Retinal pigment epithelial cell (primary cell): ENCODE data around the gene CST9.

Experiments used
- DNase-seq: peaks from one replicate; pipeline ENCODE4 v3.0.0-alpha.2; 2010; ENCODE audit warnings: low read depth
- H3K4me3 ChIP-seq: 2 replicates; pipeline ENCODE4 v1.5.1; 2011; ENCODE audit warnings: mild to moderate bottlenecking, low read length, control low read depth, moderate library complexity
- TF ChIP-seq, protein P1 (sequence below): conservative IDR thresholded peaks from 2 replicates; pipeline ENCODE4 v1.5.1; 2011; ENCODE audit warnings: low read depth, low read length, control low read depth, inconsistent platforms

Gene CST9

DNA sequence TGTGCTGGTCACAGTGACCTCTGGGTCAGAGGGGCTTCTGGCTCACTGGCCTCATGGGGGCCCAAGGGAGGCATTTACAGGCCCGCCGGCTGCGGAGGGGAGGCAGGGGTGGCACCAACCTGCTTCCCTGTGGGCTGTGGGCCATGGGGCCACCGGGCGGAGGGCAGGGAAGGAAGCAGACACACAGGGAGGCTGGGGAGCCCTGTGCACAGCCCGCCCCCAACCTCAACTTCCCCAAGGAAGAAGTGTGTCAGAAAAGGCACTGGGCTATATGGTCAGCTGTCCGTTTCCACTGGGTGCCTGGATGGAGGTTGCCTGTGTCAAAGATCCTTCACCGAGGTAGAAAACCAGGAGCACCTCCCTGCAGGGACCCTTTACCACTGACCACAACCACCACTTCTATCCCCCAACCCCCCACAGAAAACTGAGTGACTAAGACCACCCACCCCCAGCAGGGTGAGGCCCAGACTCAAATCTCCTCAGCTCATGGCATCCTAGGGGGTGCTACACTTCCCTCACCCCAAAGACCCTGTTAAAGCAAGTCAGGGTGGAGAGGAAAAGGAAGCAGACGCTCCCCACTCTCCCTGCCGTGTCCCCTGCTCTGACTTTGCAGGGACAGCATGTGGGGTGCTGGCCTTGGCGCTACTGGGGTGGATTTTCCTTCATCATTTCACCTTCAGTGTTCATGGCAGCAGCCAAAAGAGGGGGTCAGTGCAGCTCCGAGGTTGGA is 26.4 kb upstream of the CST9 start:
- TF ChIP-seq, protein P1, sequence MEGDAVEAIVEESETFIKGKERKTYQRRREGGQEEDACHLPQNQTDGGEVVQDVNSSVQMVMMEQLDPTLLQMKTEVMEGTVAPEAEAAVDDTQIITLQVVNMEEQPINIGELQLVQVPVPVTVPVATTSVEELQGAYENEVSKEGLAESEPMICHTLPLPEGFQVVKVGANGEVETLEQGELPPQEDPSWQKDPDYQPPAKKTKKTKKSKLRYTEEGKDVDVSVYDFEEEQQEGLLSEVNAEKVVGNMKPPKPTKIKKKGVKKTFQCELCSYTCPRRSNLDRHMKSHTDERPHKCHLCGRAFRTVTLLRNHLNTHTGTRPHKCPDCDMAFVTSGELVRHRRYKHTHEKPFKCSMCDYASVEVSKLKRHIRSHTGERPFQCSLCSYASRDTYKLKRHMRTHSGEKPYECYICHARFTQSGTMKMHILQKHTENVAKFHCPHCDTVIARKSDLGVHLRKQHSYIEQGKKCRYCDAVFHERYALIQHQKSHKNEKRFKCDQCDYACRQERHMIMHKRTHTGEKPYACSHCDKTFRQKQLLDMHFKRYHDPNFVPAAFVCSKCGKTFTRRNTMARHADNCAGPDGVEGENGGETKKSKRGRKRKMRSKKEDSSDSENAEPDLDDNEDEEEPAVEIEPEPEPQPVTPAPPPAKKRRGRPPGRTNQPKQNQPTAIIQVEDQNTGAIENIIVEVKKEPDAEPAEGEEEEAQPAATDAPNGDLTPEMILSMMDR = no peak
- H3K4me3 ChIP-seq = no peak overlapping the region
- DNase-seq = no peak

GRCh38 chr20:23631226-23631822 is 25.6 kb upstream of the CST9 start:
- no peak for DNase-seq
- TF ChIP-seq, protein P1 = no peak
- H3K4me3 ChIP-seq = no peak overlapping the region

GRCh38 chr20:23630392-23630849 is 24.7 kb upstream of the CST9 start:
- TF ChIP-seq, protein P1 = no peak
- H3K4me3 ChIP-seq = no peak overlapping the region
- DNase-seq = no peak

DNA sequence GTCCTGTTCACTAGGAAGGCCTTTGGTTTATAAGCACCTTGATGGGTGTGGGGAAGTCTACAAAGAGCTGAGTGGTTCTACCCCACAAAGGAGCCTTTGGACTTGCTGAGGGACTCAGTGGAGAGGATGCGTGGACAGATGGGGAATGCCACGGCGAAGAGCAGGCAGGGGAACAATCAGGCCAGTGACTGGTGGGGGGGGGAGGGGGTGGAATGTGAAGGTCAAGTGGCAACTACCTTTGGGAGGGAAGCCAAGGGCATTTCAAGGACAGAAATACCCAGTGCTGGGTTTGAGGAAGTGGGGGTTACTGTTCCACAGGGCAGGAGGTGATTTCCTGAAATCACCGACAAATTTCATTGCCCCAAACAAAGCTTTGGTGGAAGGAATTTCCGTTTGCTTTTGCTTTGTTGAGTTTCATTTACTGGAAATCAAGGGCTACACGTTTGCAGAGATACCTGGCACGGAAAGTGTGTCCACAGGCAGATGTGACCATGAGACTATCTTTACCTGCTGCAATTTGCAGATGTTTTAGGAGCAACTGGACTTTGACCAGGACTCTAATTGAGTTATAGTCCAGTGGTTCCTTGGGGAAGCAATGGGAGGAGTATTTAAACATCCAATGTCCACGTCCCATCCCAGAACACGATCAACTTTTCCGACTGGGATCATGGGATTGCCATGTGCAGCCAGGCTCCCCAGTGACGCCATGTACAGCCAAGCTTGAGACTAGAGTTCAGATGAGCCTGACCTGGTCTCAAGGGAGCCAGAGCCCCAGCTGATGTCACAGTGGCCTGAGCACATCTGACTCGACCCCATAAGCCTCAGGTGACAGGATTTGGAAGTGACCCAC is 24.1 kb upstream of the CST9 start:
- TF ChIP-seq, protein P1 = no peak
- no peak for DNase-seq
- no peak overlapping the region for H3K4me3 ChIP-seq

DNA sequence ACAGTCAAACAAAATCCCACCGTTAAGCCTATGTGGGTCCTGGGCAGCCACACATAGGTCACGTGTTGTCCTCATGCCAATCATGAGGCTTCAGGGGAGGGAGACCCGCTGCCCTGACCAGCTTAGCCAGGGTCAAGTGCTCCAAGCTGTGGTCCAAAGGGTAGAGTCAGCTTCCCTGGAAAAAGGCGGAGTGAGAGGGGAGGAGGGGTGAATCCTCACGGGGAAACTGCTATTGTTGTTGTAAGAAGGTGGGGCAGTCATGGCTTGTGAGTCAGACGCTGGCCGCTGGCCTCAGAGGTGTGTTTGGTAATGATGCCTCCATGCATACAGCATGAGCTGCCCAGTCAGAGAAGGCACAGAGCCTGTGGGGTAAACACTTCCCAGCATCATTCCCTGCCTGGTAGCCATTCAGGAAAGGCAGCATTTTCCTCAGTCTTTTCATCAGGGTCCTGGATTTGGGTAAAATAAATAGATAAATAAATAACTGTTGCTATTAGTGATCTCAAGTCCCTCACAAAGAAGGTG is 23.4 kb upstream of the CST9 start:
- TF ChIP-seq, protein P1 = no peak
- H3K4me3 ChIP-seq = no peak overlapping the region
- DNase-seq = peak; percentile 77

- DNase-seq = no peak
- TF ChIP-seq, protein P1 = no peak
- no peak overlapping the region for H3K4me3 ChIP-seq
Observed at GRCh38 chr20:23628402-23629016, 22.8 kb upstream of the CST9 start.
